Activated CD8-positive, alpha-beta T cell treated with anti-CD3 and anti-CD28 coated beads for 36 hours (primary cell): ENCODE measurements around the gene DPCD. TPM values are rescaled to one million over a fixed set of nuclear protein-coding genes. Genes with fewer than 3 reads are reported as not detected.

ENCODE experiments used
- ATAC-seq: fragments of 200-7000 bp; cut with Tn5 transposase; one replicate; pipeline ENCODE4 v1.10.0; 2021; ENCODE audit warnings: mild to moderate bottlenecking, moderate library complexity
- CTCF ChIA-PET: fragments of 350-600 bp; sonication (Branson Sonifier 250); formaldehyde crosslinking; loops from one replicate; lab custom pipeline; 2021; ENCODE audit warnings: antibody characterized with exemption; lab: Charles Lee
- POLR2A ChIA-PET: fragments of 350-600 bp; sonication (Branson Sonifier 250); formaldehyde crosslinking; loops from one replicate; lab custom pipeline; 2021; ENCODE audit warnings: antibody characterized with exemption; lab: Charles Lee
- DNase-seq: peaks from one replicate; pipeline ENCODE4 v3.0.0-alpha.2; 2020
- H3K27ac Mint-ChIP-seq: one replicate; pipeline ENCODE4 v1.8.0; 2021; ENCODE audit warnings: mild to moderate bottlenecking, mixed read lengths
- H3K27me3 Mint-ChIP-seq: one replicate; pipeline ENCODE4 v1.8.0; 2021; ENCODE audit warnings: mixed read lengths
- H3K36me3 Mint-ChIP-seq: one replicate; pipeline ENCODE4 v1.8.0; 2021; ENCODE audit warnings: low read depth, mixed read lengths
- H3K4me1 Mint-ChIP-seq: one replicate; pipeline ENCODE4 v1.8.0; 2021; ENCODE audit warnings: low read depth, mixed read lengths
- H3K4me3 Mint-ChIP-seq: one replicate; pipeline ENCODE4 v1.8.0; 2021; ENCODE audit warnings: mild to moderate bottlenecking, moderate library complexity, mixed read lengths
- H3K9me3 Mint-ChIP-seq: one replicate; pipeline ENCODE4 v1.8.0; 2021; ENCODE audit warnings: mixed read lengths
- CTCF ChIP-seq: fragments of 200-600 bp; IDR thresholded peaks from one replicate; pipeline ENCODE4 v1.8.0; 2022; ENCODE audit warnings: antibody characterized with exemption, mild to moderate bottlenecking
- intact Hi-C: fragments of 100-400 bp; cut with micrococcal nuclease; formaldehyde crosslinking; loops from one replicate; pipeline ENCODE4 v1.10.0; 2022
- total RNA-seq, 2 experiments: library from RNA; stranded (reverse); gene quantifications; one replicate each; pipeline ENCODE4 v1.2.3, GENCODE V29; 2021

DPCD gene
- total RNA-seq, 2 experiments from 2014 or later = 19.0 TPM

DNA sequence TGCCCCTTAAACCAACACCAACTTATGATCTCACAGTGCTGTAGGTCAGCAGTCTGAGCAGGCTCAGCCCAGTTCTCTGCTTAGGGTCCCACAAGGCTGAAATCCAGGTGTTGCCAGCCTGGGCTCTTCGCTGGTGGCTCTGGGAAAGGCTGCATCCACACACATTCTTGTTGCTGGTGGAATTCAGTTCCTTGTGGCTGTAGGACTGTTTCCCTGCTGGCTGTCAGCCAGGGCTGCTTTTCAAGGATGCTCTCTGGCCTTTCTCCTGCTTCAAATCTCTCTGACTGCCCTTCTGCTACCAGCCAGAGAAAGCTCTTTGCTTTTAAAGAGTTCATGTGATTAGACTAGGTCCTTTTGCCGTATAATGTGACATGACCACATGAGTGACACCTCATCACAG lies 15.3 kb upstream of the DPCD start:
- H3K4me3 Mint-ChIP-seq = no peak overlapping the region
- intact Hi-C loops = loop anchor here (5.0 kb wide), 1 partner anchor 355 kb away; no protein-coding TSS in a partner anchor
- DNase-seq = no peak
- TF ChIP-seq CTCF = no peak
- ChIA-PET POLR2A (interaction anchor here (2.2 kb wide), 1 partner anchor 15 kb away, joined by 7 read pairs; the partner anchor contains the start of genes DPCD and POLL), CTCF (no interaction called here)
- H3K36me3 Mint-ChIP-seq = no peaks in the 10 kb centered on the region
- no peak overlapping the region for H3K27ac Mint-ChIP-seq
- ATAC-seq = no peak
- H3K4me1 Mint-ChIP-seq = peaks cover 8% of the 10 kb centered on the region
- no peaks in the 10 kb centered on the region for H3K9me3 Mint-ChIP-seq
- peaks cover 17% of the 10 kb centered on the region for H3K27me3 Mint-ChIP-seq

DNA sequence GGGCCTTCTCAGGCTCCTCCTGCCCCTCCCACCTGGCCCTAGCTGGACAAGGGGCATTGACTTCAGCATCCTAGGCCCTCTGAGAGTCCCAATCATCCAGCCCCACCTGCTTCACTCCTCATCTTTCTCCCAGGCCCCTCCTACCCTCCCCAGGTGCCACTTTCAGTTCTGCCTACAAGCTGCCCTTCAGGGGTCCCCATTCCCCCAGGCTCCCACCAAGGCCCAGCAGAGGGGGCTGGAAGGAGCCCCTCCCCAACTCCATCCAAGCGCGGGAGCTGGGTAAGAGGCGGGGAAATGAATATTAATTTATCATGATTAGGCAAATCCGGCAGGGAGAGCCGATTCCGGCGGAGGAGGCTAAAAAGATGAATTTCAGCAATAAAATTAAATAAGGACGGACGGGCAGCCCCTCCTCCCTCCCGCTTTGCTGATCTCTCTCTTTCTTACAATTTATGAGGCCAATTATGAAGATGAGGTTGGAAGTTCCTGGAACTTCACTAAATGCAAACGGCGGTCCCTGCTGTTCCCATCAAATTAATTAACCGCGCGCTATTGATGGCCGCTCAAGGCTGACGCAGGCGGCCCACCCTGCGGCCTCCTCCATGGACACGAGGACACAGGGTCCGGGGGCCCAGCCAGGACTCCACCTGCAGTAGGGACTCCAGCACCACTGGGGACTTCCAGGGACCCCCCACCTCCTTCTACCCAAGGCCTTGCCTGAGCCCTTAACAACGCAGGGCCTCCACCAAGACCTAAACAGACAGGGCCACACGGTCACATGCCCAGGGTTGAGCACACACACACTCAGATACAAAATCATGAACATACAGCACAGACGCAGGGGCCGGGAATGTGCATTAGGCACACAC lies 14.0 kb upstream of the DPCD start:
- Mint-ChIP-seq H3K4me3 (no peak overlapping the region), H3K4me1 (peaks cover 8% of the 10 kb centered on the region), H3K9me3 (no peaks in the 10 kb centered on the region), H3K27ac (no peak overlapping the region), H3K36me3 (no peaks in the 10 kb centered on the region), H3K27me3 (peaks cover 7% of the 10 kb centered on the region)
- DNase-seq = no peak
- ATAC-seq = no peak
- POLR2A ChIA-PET = no interaction called here
- intact Hi-C loops = loop anchor here (5.0 kb wide), 1 partner anchor 357 kb away; no protein-coding TSS in a partner anchor
- no peak for TF ChIP-seq CTCF
- CTCF ChIA-PET = interaction anchor here (1.5 kb wide), 1 partner anchor 29 kb away, joined by 3 read pairs; no protein-coding TSS in a partner anchor

DNA sequence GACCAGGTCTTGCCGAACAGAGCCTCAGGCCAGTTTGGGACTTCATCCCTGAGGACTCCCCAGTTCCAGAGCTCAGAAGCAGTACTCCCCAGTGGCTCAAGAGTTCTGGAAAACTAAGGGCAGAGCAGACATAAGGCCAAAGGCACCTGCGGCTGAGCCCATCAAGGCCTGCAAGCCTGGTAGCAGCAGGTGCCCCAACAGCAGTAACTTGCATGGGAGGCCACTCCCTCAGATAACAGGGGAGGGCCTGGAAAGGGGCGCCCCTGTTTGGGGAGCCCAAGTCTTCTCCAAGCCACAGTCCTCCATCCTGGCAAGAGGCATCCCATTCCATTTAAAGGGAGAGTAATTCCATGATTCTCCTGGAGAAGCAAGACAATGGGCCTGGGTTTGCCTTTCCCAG lies 13.0 kb upstream of the DPCD start:
- no peaks in the 10 kb centered on the region for H3K27me3 Mint-ChIP-seq
- H3K27ac Mint-ChIP-seq = no peak overlapping the region
- ATAC-seq = no peak
- intact Hi-C loops = no loop called here
- CTCF ChIA-PET = interaction anchor here (1.5 kb wide), 1 partner anchor 28 kb away, joined by 3 read pairs; no protein-coding TSS in a partner anchor
- peaks cover 5% of the 10 kb centered on the region for H3K4me1 Mint-ChIP-seq
- DNase-seq = no peak
- H3K4me3 Mint-ChIP-seq = no peak overlapping the region
- no peak for TF ChIP-seq CTCF
- H3K36me3 Mint-ChIP-seq = no peaks in the 10 kb centered on the region
- POLR2A ChIA-PET = interaction anchor here (1.3 to 1.5 kb wide), 2 partner anchors 10 to 20 kb away, joined by 4 read pairs; no protein-coding TSS in a partner anchor
- no peaks in the 10 kb centered on the region for H3K9me3 Mint-ChIP-seq

- ChIA-PET CTCF (interaction anchor here (0.9 to 1.6 kb wide), 4 partner anchors 10 to 480 kb away, joined by 3 to 4 read pairs (median 3); no protein-coding TSS in a partner anchor), POLR2A (interaction anchor here (1.3 to 1.5 kb wide), 2 partner anchors 10 to 19 kb away, joined by 4 read pairs; no protein-coding TSS in a partner anchor)
- ATAC-seq (no peak), DNase-seq (no peak)
- no peaks in the 10 kb centered on the region for H3K9me3 Mint-ChIP-seq
- H3K4me1 Mint-ChIP-seq = peaks cover 2% of the 10 kb centered on the region
- no peak overlapping the region for H3K4me3 Mint-ChIP-seq
- H3K27ac Mint-ChIP-seq = no peak overlapping the region
- no peaks in the 10 kb centered on the region for H3K27me3 Mint-ChIP-seq
- TF ChIP-seq CTCF = no peak
- intact Hi-C loops = no loop called here
- no peaks in the 10 kb centered on the region for H3K36me3 Mint-ChIP-seq
Measured at GRCh38 chr10:101575580-101576210, 12.4 kb upstream of the DPCD start.
